Measurements from ENCODE around the gene ARID1B. TPM values are rescaled to one million over a fixed set of nuclear protein-coding genes. Genes with fewer than 3 reads are reported as not detected.

Gene ARID1B
- total and polyA plus RNA-seq, 2 of the 13 experiments (the other 11 are each of a cell fraction or from before 2014, with no cell fraction given), result 20.1 to 32.6 TPM

GRCh38 chr6:156780962-156781853 lies 4.0 kb downstream of the ARID1B start:
- in situ Hi-C loops (cut with HindIII; ENCODE audit: extremely low pct_ligation_motif_present, low pct_unique_long_range_greater_than_20kb) (no loop called here), intact Hi-C loops (cut with micrococcal nuclease; ENCODE audit: unreplicated experiment) (loop anchor here (1.0 to 5.0 kb wide), 3 partner anchors 152 to 240 kb away; no protein-coding TSS in a partner anchor)
- Histone ChIP-seq H3K9me3 (ENCODE audit: low read length) (no peaks in the 10 kb centered on the region), H3K79me2 (ENCODE audit: insufficient read depth, low read length) (peaks cover 73% of the 10 kb centered on the region), H4K20me1 (ENCODE audit: insufficient read depth, low read length) (peaks cover 42% of the 10 kb centered on the region), H3K4me2 (ENCODE audit: low read depth, low read length) (peak overlapping the region; percentile 80), H3K27me3 (ENCODE audit: control insufficient read depth in 1 of 2, insufficient read depth in 2 of 2, low read length in 2 of 2) (no peaks in the 10 kb centered on the region; a peak in 1 of 5 replicates), H3K4me3 (replicated peaks in 1 of 3; ENCODE audit: insufficient read depth in 1 of 3, low read depth in 2 of 3, low read length in 3 of 3) (peak overlapping the region; percentile 43 to 93 (median 68); a peak in 5 of 6 replicates), H3K4me1 (ENCODE audit: insufficient read depth, low read length) (peaks cover 39% of the 10 kb centered on the region), H3K27ac (ENCODE audit: extremely low read length, insufficient read depth, low read length) (peak overlapping the region; percentile 18), H2AFZ (ENCODE audit: low read length) (no peak overlapping the region), H3K36me3 (replicated peaks in 1 of 2; ENCODE audit: control insufficient read depth in 1 of 2, insufficient read depth in 2 of 2, low read length in 2 of 2) (peaks cover 0 to 10% of the 10 kb centered on the region in 2 experiments; a peak in 2 of 5 replicates), H3K9ac (ENCODE audit: insufficient read depth, low read depth, low read length) (peak overlapping the region; percentile 37)
- TF ChIP-seq ZNF784 (CRISPR knock-in tag; IDR thresholded peaks at IDR 0.05; ENCODE audit: borderline replicate concordance) (no peak), GABPB1 (CRISPR knock-in tag; IDR thresholded peaks at IDR 0.05) (no peak), ZBTB1 (CRISPR knock-in tag; IDR thresholded peaks at IDR 0.05; ENCODE audit: borderline replicate concordance) (no peak), ZNF619 (CRISPR knock-in tag; IDR thresholded peaks at IDR 0.05) (no peak), PAX8 (CRISPR knock-in tag; IDR thresholded peaks at IDR 0.05; ENCODE audit: borderline replicate concordance) (no peak), ZNF598 (CRISPR knock-in tag; IDR thresholded peaks at IDR 0.05; ENCODE audit: borderline replicate concordance) (no peak), ZNF331 (CRISPR knock-in tag; IDR thresholded peaks at IDR 0.05) (no peak), ZNF674 (CRISPR knock-in tag; IDR thresholded peaks at IDR 0.05; ENCODE audit: low read depth) (no peak), ZNF432 (CRISPR knock-in tag; IDR thresholded peaks at IDR 0.05; ENCODE audit: borderline replicate concordance) (no peak), ZSCAN22 (CRISPR knock-in tag; IDR thresholded peaks at IDR 0.05) (no peak), GATAD2A (CRISPR knock-in tag; IDR thresholded peaks at IDR 0.05) (no peak), ZSCAN29 (CRISPR knock-in tag; conservative IDR thresholded peaks at IDR 0.05) (no peak), PRMT3 (CRISPR knock-in tag; IDR thresholded peaks at IDR 0.05; ENCODE audit: borderline replicate concordance, low read depth) (no peak)
- TF ChIP-seq, protein P1, sequence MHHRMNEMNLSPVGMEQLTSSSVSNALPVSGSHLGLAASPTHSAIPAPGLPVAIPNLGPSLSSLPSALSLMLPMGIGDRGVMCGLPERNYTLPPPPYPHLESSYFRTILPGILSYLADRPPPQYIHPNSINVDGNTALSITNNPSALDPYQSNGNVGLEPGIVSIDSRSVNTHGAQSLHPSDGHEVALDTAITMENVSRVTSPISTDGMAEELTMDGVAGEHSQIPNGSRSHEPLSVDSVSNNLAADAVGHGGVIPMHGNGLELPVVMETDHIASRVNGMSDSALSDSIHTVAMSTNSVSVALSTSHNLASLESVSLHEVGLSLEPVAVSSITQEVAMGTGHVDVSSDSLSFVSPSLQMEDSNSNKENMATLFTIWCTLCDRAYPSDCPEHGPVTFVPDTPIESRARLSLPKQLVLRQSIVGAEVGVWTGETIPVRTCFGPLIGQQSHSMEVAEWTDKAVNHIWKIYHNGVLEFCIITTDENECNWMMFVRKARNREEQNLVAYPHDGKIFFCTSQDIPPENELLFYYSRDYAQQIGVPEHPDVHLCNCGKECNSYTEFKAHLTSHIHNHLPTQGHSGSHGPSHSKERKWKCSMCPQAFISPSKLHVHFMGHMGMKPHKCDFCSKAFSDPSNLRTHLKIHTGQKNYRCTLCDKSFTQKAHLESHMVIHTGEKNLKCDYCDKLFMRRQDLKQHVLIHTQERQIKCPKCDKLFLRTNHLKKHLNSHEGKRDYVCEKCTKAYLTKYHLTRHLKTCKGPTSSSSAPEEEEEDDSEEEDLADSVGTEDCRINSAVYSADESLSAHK (CRISPR knock-in tag; IDR thresholded peaks at IDR 0.05; ENCODE audit: borderline replicate concordance), result no peak
- DNase-seq (ENCODE audit: low spot score) (no peak), FAIRE-seq (no peak), ATAC-seq (no peak)
- CTCF ChIA-PET (ENCODE audit: low intra/inter-chr PET ratio, low total read pairs), result no interaction called here
- POLR2A ChIA-PET, result interaction anchor here (1.0 to 1.4 kb wide), 3 partner anchors 8 to 240 kb away, joined by 3 read pairs; no protein-coding TSS in a partner anchor
- BruUV-seq (replicated peaks), result no TSS peak
- 40% methylated on average over 8 of the region's 8 CpGs for WGBS (ENCODE audit: low lambda C conversion rate)
